Left renal cortex interstitium (tissue), 4 donors: ENCODE results near the gene CENPP. TPM values are rescaled to one million over a fixed set of nuclear protein-coding genes. Genes with fewer than 3 reads are reported as not detected.

Source experiments
- DNase-seq, 4 donors: peaks; one replicate each; pipeline ENCODE4 v3.0.0-alpha.2; 2013; ENCODE audit warnings: low read depth in 4 of 4, low spot score in 2 of 4, missing footprints in 1 of 4
- polyA plus RNA-seq, 4 donors: library from polyadenylated mRNA; unstranded; fragments of 120-200 nt; gene quantifications; one replicate each; pipeline ENCODE4 v1.2.1, GENCODE V29; 2013; ENCODE audit not compliant: insufficient read length in 4 of 4

CENPP gene
- polyA plus RNA-seq, 4 donors = 5.8 to 7.5 (median 6.3) TPM

GRCh38 chr9:92648474-92648971 is 322.8 kb downstream of the CENPP start:
- no peak for DNase-seq

GRCh38 chr9:92649007-92649406 is 323.3 kb downstream of the CENPP start:
- no peak for DNase-seq

GRCh38 chr9:92650296-92650695 is 324.5 kb downstream of the CENPP start:
- DNase-seq = no peak

- DNase-seq = no peak
Observed at GRCh38 chr9:92650839-92651621, 325.3 kb downstream of the CENPP start.

- no peak for DNase-seq
Observed at GRCh38 chr9:92652461-92652860, 326.7 kb downstream of the CENPP start.

GRCh38 chr9:92654481-92655301 is 328.9 kb downstream of the CENPP start:
- no peak for DNase-seq

- no peak for DNase-seq
Observed at GRCh38 chr9:92655366-92655765, 329.6 kb downstream of the CENPP start.

GRCh38 chr9:92655896-92656536 is 330.3 kb downstream of the CENPP start:
- DNase-seq = no peak

- no peak for DNase-seq
Observed at GRCh38 chr9:92656537-92656925, 330.8 kb downstream of the CENPP start.

GRCh38 chr9:92657296-92658094 is 331.7 kb downstream of the CENPP start:
- DNase-seq = no peak

- DNase-seq = no peak
Observed at GRCh38 chr9:92658176-92658575, 332.4 kb downstream of the CENPP start.

GRCh38 chr9:92658611-92659010 is 332.9 kb downstream of the CENPP start:
- no peak for DNase-seq

GRCh38 chr9:92659601-92660000 is 333.8 kb downstream of the CENPP start:
- DNase-seq = no peak

- no peak for DNase-seq
Observed at GRCh38 chr9:92660266-92660665, 334.5 kb downstream of the CENPP start.

- DNase-seq = no peak
Observed at GRCh38 chr9:92661127-92661526, 335.4 kb downstream of the CENPP start.

GRCh38 chr9:92661743-92662142 is 336.0 kb downstream of the CENPP start:
- no peak for DNase-seq

GRCh38 chr9:92663126-92663525 is 337.4 kb downstream of the CENPP start:
- DNase-seq = no peak

GRCh38 chr9:92663951-92664350 is 338.2 kb downstream of the CENPP start:
- no peak for DNase-seq

- no peak for DNase-seq
Observed at GRCh38 chr9:92664394-92665152, 338.8 kb downstream of the CENPP start.

- DNase-seq = no peak
Observed at GRCh38 chr9:92665836-92666235, 340.1 kb downstream of the CENPP start.
